GM18508 (cell line): ENCODE data around the gene THY1.
"Not testable (repeated sequence)": the region's sequence is repeated elsewhere in the genome, so short reads cannot be mapped to it uniquely, and the experiment has no call there.

ENCODE experiments used
- ATAC-seq: cut with Tn5 transposase; IDR thresholded peaks from one replicate; pipeline ENCODE4 v1.9.1; 2021; ENCODE audit warnings: moderate number of reproducible peaks; ENCODE audit not compliant: insufficient read depth, unreplicated experiment

The THY1 gene

DNA sequence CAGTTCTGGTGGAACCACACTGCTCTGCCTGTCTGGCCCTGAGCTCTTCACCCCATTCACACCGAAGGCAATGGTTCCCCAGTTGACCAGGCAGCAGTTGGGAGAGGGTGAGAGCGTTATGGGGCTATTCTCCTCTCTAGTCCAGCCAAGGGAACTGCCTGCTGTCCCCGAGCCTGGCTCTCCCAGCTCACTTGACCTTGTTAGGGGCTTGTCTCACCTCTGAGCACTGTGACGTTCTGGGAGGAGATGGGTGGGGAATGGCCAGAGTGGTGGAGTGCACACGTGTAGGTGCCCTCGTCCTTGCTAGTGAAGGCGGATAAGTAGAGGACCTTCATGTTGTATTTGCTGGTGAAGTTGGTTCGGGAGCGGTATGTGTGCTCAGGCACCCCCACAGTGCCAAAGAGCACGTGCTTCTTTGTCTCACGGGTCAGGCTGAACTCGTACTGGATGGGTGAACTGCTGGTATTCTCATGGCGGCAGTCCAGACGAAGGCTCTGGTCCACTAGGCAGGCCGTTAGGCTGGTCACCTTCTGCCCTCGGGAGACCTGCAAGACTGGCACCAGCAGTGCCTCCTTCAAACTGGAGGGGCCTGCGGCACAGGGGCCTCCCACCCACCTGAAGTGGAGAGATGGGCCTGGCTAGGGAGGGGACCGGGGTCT, 3.0 kb downstream of the THY1 start:
- no peak for ATAC-seq

DNA sequence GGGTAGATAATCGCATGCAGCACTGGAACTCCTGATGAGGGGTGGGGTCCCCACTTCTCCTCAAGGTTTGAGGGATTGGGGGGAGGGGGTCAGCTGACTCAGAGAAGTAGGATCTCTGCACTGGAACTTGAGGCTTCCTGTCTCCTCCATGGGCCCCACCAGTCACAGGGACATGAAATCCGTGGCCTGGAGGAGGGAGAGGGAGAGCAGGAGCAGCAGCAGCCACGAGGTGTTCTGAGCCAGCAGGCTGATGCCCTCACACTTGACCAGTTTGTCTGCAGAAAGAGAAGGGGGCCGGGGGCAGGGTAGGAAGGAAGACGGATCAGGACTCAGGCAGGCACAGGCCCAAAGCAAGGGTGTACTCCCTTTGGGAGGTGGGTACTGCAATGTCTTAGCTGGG, 3.7 kb downstream of the THY1 start:
- ATAC-seq, result no peak

- ATAC-seq, result no peak
These were observed 4.2 kb downstream of the THY1 start for GRCh38 chr11:119418759-119419158.

DNA sequence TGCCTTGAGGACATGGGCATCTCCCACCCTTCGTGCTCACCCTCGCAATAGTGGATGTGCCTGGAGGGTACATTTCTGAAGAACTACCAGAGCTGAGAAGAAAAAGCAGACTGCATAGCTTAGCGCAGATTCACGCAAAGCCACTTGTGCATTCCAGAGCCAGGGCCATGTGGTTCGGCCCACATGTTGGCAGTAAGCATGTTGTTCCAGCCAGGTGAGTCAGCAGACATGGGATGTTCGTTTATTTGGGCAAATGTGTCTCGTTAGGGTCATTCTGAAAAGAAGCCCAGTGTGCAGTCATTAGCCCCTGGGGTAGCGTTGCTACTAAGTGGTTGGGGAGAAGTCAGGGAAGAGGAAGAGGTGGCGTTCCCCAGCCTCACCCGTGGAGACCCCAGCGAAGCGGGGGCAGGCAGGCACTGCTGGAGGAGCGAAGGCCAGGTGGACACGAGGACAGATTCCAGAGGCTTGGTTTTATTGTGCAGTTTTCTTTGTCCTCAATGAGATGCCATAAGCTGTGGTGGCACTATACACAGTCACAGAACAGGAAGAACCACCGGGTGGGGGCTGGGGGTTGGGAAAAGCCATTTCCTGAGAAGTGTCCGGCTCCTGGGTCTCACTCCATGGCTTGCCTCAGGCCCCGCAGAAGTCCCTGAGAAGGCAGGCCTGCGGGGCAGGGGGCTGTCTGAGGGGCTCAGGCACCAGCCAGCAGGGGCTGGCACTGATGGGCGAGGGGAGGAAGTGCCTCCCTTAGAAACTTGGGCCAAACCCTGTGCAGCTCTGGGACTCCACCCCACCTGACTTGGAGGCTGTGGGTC, 5.0 kb downstream of the THY1 start:
- ATAC-seq, result no peak

GRCh38 chr11:119416606-119417580, 6.1 kb downstream of the THY1 start:
- ATAC-seq, result no peak

GRCh38 chr11:119415966-119416365, 7.0 kb downstream of the THY1 start:
- ATAC-seq, result no peak

DNA sequence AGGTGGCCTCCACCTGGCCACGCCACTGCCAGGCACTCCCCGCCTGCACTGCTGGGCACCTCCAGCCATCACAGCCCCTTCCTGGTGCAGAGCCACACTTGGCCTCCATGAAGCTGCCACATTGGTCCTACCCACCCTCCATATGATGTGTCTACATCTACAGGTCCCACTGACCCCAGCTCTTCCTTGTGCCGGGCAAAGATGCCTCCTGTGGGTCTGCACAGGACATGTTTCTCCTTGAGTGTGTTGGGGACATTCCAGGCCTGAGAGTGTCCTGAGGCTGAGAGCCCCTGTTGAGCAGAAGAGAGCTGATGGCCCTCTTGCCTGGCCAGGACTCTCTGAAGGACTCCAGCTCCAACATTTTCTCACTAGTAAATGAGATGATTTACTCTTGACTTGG, 7.5 kb downstream of the THY1 start:
- no peak for ATAC-seq

DNA sequence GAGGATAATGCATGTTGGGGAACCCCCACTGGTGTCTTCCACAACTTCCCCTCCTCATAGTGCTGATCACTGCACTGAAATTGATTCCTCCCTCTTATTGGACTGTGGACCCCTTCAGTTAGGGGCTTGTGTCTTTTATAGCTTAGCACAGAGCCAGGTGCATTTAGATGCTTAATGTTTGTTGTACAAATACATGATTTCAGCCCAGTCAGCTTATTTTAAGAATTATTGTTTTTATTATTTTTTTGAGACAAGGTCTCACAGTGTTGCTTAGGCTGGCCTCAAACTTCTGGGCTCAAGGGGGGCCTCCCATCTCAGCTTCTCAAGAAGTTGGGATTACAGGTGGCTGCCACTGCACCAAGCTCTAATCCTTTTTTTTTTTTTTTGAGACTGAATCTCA, 8.2 kb downstream of the THY1 start:
- no peak for ATAC-seq

DNA sequence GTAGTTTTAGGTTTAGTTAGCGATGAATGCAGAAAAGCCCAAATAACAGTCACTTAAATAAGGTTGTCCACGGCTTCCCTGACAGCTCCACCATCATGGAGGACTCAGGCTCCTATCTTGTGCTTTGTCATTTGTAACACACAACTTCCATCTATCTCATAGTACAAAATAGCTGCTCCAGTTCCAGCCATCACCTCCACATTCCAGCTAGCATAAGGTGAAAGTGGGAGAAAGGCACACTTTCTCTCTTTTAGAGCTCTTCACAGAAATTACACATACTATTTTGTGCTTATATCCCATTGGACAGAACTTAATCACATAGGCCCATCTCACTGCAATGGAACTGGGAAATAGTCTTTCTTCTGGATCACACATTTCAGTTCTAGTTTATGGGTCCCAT, 8.7 kb downstream of the THY1 start:
- no peak for ATAC-seq

GRCh38 chr11:119412072-119412471, 10.9 kb downstream of the THY1 start:
- no peak for ATAC-seq

DNA sequence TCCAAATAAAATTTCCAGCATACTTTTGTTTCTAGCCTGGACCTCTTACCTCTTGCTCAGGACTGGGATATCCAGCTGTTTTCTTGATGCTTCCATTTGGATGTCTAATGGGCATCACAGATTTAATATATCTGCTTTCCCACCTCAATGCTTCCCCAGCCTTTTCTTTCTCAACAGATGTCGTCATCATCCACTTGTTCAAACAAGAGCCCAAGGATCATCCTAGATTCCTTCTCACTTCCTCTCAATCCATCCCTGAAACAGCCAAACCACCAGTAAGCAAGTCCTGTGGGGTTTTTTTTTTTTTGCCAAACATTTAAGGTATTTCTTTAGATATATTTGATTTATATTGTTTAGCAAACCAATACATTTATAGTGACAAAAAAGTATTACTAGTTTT, 12.5 kb downstream of the THY1 start:
- ATAC-seq, result no peak

DNA sequence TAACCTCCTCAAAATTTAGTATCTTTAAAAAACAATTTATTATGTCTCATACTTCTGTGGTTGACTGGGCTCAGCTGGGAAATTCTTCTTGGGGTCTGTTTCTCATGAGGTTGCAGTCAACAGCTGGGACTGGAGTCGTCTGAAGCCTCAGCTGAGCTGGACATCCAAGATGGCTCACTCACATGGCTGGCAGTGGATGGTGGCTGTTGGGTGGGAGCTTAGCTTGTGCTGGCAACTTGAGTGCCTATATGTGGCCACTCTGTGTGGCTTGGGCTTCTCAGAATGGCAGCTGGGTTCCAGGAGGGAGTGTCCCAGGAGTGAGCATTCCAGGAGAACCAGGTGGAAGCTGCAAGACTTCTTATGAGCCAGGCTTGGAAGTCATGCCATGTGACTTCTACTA, 13.2 kb downstream of the THY1 start:
- no peak for ATAC-seq

GRCh38 chr11:119406005-119406404, 17.0 kb downstream of the THY1 start:
- no peak for ATAC-seq

- ATAC-seq, result not testable (repeated sequence)
These were observed 17.5 kb downstream of the THY1 start for GRCh38 chr11:119405448-119405847.

GRCh38 chr11:119404872-119405271, 18.1 kb downstream of the THY1 start:
- ATAC-seq, result no peak

DNA sequence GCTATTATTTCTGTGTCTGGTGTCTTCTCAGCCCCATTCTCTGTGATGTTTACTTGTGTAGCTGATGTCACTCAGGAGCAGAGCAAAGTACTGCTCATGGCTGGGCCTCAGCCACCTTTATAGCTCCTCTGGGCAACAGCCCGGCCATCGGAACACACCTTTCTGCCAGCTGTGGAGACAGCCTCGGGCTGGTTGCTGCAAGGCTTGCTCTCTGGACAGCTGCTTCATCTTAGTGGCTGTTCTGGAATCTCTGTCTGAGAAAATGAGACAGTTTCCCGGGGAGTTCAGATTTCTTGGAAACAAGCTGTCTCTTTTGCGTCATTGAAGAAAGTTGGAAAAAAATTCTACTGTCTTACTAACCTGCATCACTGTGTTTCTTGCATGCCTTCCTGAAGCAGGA, 20.0 kb downstream of the THY1 start:
- ATAC-seq, result no peak

DNA sequence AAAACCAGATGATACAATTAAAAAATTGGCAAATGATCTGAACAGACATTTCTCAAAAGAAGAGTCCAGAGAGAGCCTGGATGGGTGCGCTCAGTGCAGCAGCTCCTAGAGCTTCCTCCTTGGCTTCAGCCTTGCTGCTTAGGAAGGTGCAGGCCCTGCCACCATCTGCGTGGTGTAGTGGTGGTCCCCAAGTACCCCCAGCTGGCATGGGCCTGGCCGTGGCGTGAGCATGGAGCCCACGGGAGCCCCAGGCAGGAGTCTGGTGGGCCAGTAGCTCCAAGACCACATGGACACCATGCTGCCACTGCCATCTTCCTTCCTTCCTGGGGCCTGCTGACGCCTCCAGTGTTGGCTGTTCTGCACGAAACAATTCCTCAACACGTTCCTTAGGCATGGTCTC, 20.5 kb downstream of the THY1 start:
- ATAC-seq, result no peak

GRCh38 chr11:119400860-119401259, 22.1 kb downstream of the THY1 start:
- ATAC-seq, result no peak

DNA sequence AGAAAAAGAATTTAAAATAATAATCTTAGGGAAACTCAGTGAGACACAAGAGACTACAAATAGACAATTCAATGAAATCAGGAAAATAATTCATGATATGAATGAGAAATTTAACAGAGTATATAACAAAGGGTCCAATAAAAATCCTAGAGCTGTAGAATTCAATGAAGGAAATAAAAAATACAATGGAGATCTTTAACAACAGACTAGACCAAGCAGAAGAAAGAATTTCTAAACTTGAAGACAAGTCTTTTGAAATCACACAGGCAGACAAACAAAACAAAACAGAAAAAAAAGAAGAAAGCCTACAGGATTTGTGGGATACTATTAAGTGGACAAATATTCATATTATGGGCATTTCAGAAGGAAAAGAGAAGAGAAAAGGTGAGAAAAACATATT, 25.2 kb downstream of the THY1 start:
- no peak for ATAC-seq

- no peak for ATAC-seq
These were observed 26.1 kb downstream of the THY1 start for GRCh38 chr11:119396835-119397234.

GRCh38 chr11:119391275-119391674, 31.7 kb downstream of the THY1 start:
- no peak for ATAC-seq
